Measurements from ENCODE around the gene B9D1. TPM values are rescaled to one million over a fixed set of nuclear protein-coding genes. Genes with fewer than 3 reads are reported as not detected.

Gene B9D1
- total RNA-seq, 2 experiments from 2014 or later: 21.1 to 38.1 TPM

DNA sequence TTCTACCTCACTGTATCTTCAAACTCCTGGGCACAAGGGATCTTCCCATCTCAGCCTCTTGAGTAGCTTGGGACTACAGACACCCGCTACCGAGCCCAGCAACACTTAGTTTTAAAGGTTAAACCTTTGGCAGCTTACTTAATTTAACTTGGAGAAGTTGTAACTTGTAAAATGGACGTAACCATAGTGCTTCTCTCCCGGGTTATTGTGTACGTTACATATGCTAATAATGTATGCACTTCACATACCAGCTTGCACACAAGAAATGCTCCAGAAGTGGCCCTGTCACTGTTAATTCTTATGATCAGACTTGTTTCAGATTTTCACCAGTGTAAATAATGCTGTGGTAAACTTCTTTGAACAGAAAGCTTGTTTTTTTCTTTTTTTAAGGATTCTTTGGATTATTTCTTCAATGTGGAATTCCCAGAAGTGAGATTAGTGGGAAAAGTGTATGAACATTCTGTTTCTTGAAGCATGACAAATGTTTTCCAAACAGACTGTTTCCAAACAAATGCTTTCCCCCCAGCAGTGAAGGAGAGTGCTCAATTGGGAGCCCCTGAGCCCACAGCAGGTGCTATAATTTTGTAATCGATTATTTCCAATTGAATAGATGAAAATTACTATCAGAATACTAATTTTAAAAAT lies 63.8 kb downstream of the B9D1 start:
- TF ChIP-seq EZH2phosphoT487 (IDR thresholded peaks at IDR 0.05; ENCODE audit: borderline replicate concordance, low read depth, low read length): no peak
- TF ChIP-seq, protein P1, sequence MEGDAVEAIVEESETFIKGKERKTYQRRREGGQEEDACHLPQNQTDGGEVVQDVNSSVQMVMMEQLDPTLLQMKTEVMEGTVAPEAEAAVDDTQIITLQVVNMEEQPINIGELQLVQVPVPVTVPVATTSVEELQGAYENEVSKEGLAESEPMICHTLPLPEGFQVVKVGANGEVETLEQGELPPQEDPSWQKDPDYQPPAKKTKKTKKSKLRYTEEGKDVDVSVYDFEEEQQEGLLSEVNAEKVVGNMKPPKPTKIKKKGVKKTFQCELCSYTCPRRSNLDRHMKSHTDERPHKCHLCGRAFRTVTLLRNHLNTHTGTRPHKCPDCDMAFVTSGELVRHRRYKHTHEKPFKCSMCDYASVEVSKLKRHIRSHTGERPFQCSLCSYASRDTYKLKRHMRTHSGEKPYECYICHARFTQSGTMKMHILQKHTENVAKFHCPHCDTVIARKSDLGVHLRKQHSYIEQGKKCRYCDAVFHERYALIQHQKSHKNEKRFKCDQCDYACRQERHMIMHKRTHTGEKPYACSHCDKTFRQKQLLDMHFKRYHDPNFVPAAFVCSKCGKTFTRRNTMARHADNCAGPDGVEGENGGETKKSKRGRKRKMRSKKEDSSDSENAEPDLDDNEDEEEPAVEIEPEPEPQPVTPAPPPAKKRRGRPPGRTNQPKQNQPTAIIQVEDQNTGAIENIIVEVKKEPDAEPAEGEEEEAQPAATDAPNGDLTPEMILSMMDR (conservative IDR thresholded peaks at IDR 0.05; ENCODE audit: low read length): no peak
- ChIA-PET CTCF (ENCODE audit: unreplicated experiment) (interaction anchor here (0.8 kb wide), 1 partner anchor 10 kb away, joined by 4 read pairs; no protein-coding TSS in a partner anchor), POLR2A (interaction anchor here (1.2 kb wide), 1 partner anchor 64 kb away, joined by 5 read pairs; the partner anchor contains the start of gene B9D1)
- Histone ChIP-seq H3K4me2 (ENCODE audit: low read length) (no peak overlapping the region), H3K4me1 (ENCODE audit: insufficient read depth, low read length, poor library complexity, severe bottlenecking) (peaks cover 36% of the 10 kb centered on the region), H3K79me2 (ENCODE audit: insufficient read depth, low read depth, low read length) (no peaks in the 10 kb centered on the region), H3K9me3 (ENCODE audit: low read length) (no peaks in the 10 kb centered on the region), H4K20me1 (ENCODE audit: insufficient read depth, low read length) (peaks cover 13% of the 10 kb centered on the region), H3K9me2 (ENCODE audit: insufficient read depth, low read length) (no peaks in the 10 kb centered on the region), H3K4me3 (ENCODE audit: low read depth, low read length, poor library complexity, severe bottlenecking) (no peak overlapping the region), H2AFZ (ENCODE audit: low read length) (no peak overlapping the region), H3K27ac (ENCODE audit: low read depth, low read length, poor library complexity, severe bottlenecking) (no peak overlapping the region), H3K36me3 (ENCODE audit: insufficient read depth, low read length) (no peaks in the 10 kb centered on the region)
- BruUV-seq (replicated peaks): no TSS peak
- no peak for DNase-seq (ENCODE audit: low spot score)
- intact Hi-C loops (cut with micrococcal nuclease; ENCODE audit: unreplicated experiment): no loop called here

DNA sequence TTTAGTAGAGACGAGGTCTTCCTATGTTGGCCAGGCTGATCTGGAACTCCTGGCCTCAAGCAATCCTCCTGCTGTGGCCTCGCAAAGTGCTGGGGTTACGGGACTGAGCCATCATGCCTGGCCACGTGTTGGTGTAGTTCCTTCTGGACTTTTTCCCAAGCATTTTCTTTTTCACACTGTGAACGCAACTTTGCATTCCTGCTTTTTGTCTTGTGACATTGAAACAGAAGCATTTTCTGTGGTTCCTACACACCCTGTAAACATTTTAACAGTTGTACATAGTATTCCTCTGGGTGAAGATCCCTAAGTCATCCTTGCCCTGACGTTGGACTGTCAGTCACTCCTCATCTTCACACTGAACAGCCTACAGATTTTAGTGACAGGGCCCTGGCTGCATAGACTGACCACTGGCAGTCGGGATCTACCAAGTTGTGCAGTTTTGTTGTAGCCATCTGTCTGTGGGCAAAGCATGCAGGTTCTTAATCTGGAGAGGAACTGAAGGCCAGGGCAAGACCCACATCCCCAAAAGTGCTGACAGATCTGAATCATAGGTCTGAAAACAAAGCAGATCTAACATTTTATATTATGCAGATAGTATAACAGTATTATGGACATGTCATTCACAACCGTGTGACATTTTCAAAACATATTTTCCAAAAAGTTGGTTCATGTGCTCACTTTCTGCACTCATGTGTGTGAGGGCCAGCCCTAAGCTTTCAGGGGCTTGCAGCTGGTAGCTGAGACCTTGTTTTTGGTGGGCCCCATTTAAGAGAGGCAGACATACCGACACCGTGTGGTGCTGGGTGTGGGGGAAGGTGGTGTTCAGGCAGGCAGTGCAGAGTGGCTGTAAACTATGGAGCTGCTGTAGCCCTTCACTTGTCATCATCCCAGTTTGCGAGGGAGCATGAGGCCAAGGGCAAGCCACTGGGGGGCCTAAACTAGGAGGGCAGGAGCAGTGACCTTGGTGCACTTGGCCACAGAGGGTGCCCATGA lies 65.4 kb downstream of the B9D1 start:
- intact Hi-C loops (cut with micrococcal nuclease; ENCODE audit: unreplicated experiment): no loop called here
- Histone ChIP-seq H3K9me3 (ENCODE audit: low read length) (no peaks in the 10 kb centered on the region), H3K9me2 (ENCODE audit: insufficient read depth, low read length) (no peaks in the 10 kb centered on the region), H3K27ac (ENCODE audit: low read depth, low read length, poor library complexity, severe bottlenecking) (no peak overlapping the region), H3K4me2 (ENCODE audit: low read length) (no peak overlapping the region), H3K79me2 (ENCODE audit: insufficient read depth, low read depth, low read length) (no peaks in the 10 kb centered on the region), H3K4me3 (ENCODE audit: low read depth, low read length, poor library complexity, severe bottlenecking) (no peak overlapping the region), H2AFZ (ENCODE audit: low read length) (no peak overlapping the region), H3K36me3 (ENCODE audit: insufficient read depth, low read length) (no peaks in the 10 kb centered on the region), H3K4me1 (ENCODE audit: insufficient read depth, low read length, poor library complexity, severe bottlenecking) (peaks cover 22% of the 10 kb centered on the region), H4K20me1 (ENCODE audit: insufficient read depth, low read length) (0 out of 2 replicates have a peak, but pooled peaks cover 6% of the 10 kb centered on the region)
- ChIA-PET POLR2A (no interaction called here), CTCF (ENCODE audit: unreplicated experiment) (no interaction called here)
- no peak for DNase-seq (ENCODE audit: low spot score)
- TF ChIP-seq, protein P1 (conservative IDR thresholded peaks at IDR 0.05; ENCODE audit: low read length): no peak
- TF ChIP-seq EZH2phosphoT487 (IDR thresholded peaks at IDR 0.05; ENCODE audit: borderline replicate concordance, low read depth, low read length): no peak
- BruUV-seq (replicated peaks): no TSS peak

Data from OCI-LY7 (cell line).